GM12878 (cell line): ENCODE measurements around the gene MRPL27. TPM values are rescaled to one million over a fixed set of nuclear protein-coding genes. Genes with fewer than 3 reads are reported as not detected.

ENCODE experiments used
- ATAC-seq: fragments of 200-7000 bp; cut with Tn5 transposase; 3 replicates; pipeline ENCODE4 v1.9.1; 2020; ENCODE audit warnings: mild to moderate bottlenecking, moderate library complexity
- BruUV-seq: library from RNA; stranded (reverse); fragments of 400-500 nt; replicated peaks from 2 replicates; lab custom pipeline; 2021; lab: Mats Ljungman, UMichigan
- CTCF ChIA-PET: fragments of 300-600 bp; sonication (Branson Sonifier 250); formaldehyde crosslinking; extraction: SDS; loops from one replicate; lab custom pipeline; 2021; ENCODE audit warnings: inconsistent platforms; lab: Yijun Ruan, JAX
- POLR2A ChIA-PET: fragments of 350-600 bp; formaldehyde crosslinking; extraction: SDS; loops from one replicate; lab custom pipeline; 2021; ENCODE audit warnings: inconsistent platforms; lab: Charles Lee
- RAD21 ChIA-PET: fragments of 300-600 bp; sonication (Branson Sonifier 250); formaldehyde crosslinking; loops from one replicate; lab custom pipeline; 2023; ENCODE audit warnings: antibody characterized with exemption; ENCODE audit not compliant: unreplicated experiment; lab: Charles Lee
- SMC1A ChIA-PET: fragments of 300-600 bp; sonication (Branson Sonifier 250); formaldehyde crosslinking; loops from one replicate; lab custom pipeline; 2023; ENCODE audit not compliant: unreplicated experiment, uncharacterized antibody; lab: Charles Lee
- DNase-seq: peaks from one replicate; pipeline ENCODE4 v3.0.0-alpha.2; 2011; ENCODE audit warnings: low read depth, low spot score
- FAIRE-seq: peaks from 3 replicates; lab custom pipeline; 2011; peaks lifted over from hg19 to GRCh38; lab: Jason Lieb, UNC
- H2AFZ ChIP-seq: 2 replicates; pipeline ENCODE4 v1.6.0; 2011; ENCODE audit warnings: low read depth, low read length, control low read depth; ENCODE audit not compliant: control insufficient read depth
- H3K27ac ChIP-seq: 2 replicates; pipeline ENCODE4 v1.5.1; 2011; ENCODE audit warnings: control low read depth; ENCODE audit not compliant: control insufficient read depth, insufficient read depth
- H3K27me3 ChIP-seq, 2 experiments: replicated peaks in 1 of 2; 2 replicates each; pipeline versions ENCODE4 v1.6.0 to v1.6.1; 2011; ENCODE audit warnings: low read length in 1 of 2; ENCODE audit not compliant: control insufficient read depth in 2 of 2, insufficient read depth in 2 of 2
- H3K36me3 ChIP-seq, 2 experiments: 2 replicates each; pipeline ENCODE4 v1.5.1; 2011; ENCODE audit warnings: low read length in 1 of 2; ENCODE audit not compliant: control insufficient read depth in 2 of 2, insufficient read depth in 2 of 2
- H3K4me1 ChIP-seq: 2 replicates; pipeline ENCODE4 v1.6.1; 2011; ENCODE audit warnings: mild to moderate bottlenecking, low read length, moderate library complexity, mixed read lengths; ENCODE audit not compliant: control insufficient read depth, insufficient read depth
- H3K4me2 ChIP-seq: 2 replicates; pipeline ENCODE4 v1.6.0; 2011; ENCODE audit warnings: control low read depth; ENCODE audit not compliant: control insufficient read depth, insufficient read depth
- H3K4me3 ChIP-seq: fragments of 200-600 bp; sonication (generic); 2 replicates; pipeline ENCODE4 v1.5.1; 2016
- H3K79me2 ChIP-seq: 2 replicates; pipeline ENCODE4 v1.6.0; 2011; ENCODE audit warnings: low read length; ENCODE audit not compliant: control insufficient read depth, insufficient read depth
- H3K9ac ChIP-seq: 2 replicates; pipeline ENCODE4 v1.8.0; 2011; ENCODE audit warnings: low read length, control low read depth, mixed read lengths; ENCODE audit not compliant: control insufficient read depth, insufficient read depth
- H3K9me3 ChIP-seq: replicated peaks from 3 replicates; pipeline ENCODE4 v1.5.1; 2011; ENCODE audit warnings: mild to moderate bottlenecking, low read length; ENCODE audit not compliant: control insufficient read depth, insufficient read depth
- H4K20me1 ChIP-seq: 2 replicates; pipeline ENCODE4 v1.6.0; 2011; ENCODE audit not compliant: control insufficient read depth, insufficient read depth
- BCL11A ChIP-seq: IDR thresholded peaks from 2 replicates; pipeline ENCODE4 v1.6.1; 2011; ENCODE audit warnings: low read depth, low read length
- E2F4 ChIP-seq: IDR thresholded peaks from 2 replicates; pipeline ENCODE4 v1.6.1; 2012; ENCODE audit warnings: low read depth, low read length, improper control_type of control experiment
- FOS ChIP-seq: IDR thresholded peaks from 3 replicates; pipeline ENCODE4 v1.6.1; 2011; ENCODE audit warnings: borderline replicate concordance; ENCODE audit not compliant: insufficient read length; ENCODE audit errors: extremely low read depth
- HDGF ChIP-seq: fragments of 450-650 bp; IDR thresholded peaks from 2 replicates; pipeline ENCODE4 v1.6.1; 2016; ENCODE audit warnings: antibody characterized with exemption
- PML ChIP-seq: IDR thresholded peaks from 2 replicates; pipeline ENCODE4 v1.6.1; 2012; ENCODE audit warnings: low read length, inconsistent platforms
- POLR2A ChIP-seq: IDR thresholded peaks from 2 replicates; pipeline ENCODE4 v1.6.1; 2011; ENCODE audit warnings: low read depth, mild to moderate bottlenecking, low read length
- POLR2AphosphoS5 ChIP-seq: IDR thresholded peaks from 2 replicates; pipeline ENCODE4 v1.6.1; 2011; ENCODE audit warnings: mild to moderate bottlenecking, low read length, inconsistent platforms
- ZNF24 ChIP-seq: fragments of 450-650 bp; IDR thresholded peaks from 2 replicates; pipeline ENCODE4 v1.6.1; 2017; ENCODE audit warnings: antibody characterized with exemption, mild to moderate bottlenecking
- WGBS: methylation state at CpG from one replicate; pipeline ENCODE4 v1.1.6; 2016; ENCODE audit warnings: low lambda C conversion rate; ENCODE audit not compliant: insufficient replicate concordance, insufficient coverage; ENCODE audit errors: missing lambda C conversion rate; 5-methylcytosine and 5-hydroxymethylcytosine counted together
- in situ Hi-C: fragments of 300-500 bp; cut with MboI; formaldehyde crosslinking; loops from 9 replicates; pipeline ENCODE4 v1.14.3; 2018; ENCODE audit warnings: mixed read lengths
- intact Hi-C: fragments of 100-400 bp; cut with micrococcal nuclease; formaldehyde crosslinking; loops from one replicate; pipeline ENCODE4 v1.14.2; 2022; ENCODE audit not compliant: unreplicated experiment
- polyA plus RNA-seq, 11 experiments: library from polyadenylated mRNA; depleted of rRNA in 4 of 11; unstranded in 6 of 11; stranded (reverse) in 5 of 11; fragments of >200 nt; fragmentation: Nextera tagmentation in 4 of 11; fragmentation: Illumina TruSeq in 1 of 11; extraction: Ambion mirVana in 4 of 11; extraction: Trizol in 1 of 11; gene quantifications; 1 replicate in 1 of 11; 2 replicates in 10 of 11; pipeline versions ENCODE4 v1.2.1 to v1.2.3, GENCODE V29; 2011 to 2016; ENCODE audit warnings: inconsistent platforms in 2 of 11, missing spikeins in 2 of 11, low read depth in 1 of 11
- total RNA-seq, 4 experiments: library from RNA; depleted of rRNA in 3 of 4; stranded (reverse); fragments of >200 nt in 3 of 4; fragmentation: Illumina TruSeq in 1 of 4; extraction: Trizol in 1 of 4; gene quantifications; 2 replicates each; pipeline versions ENCODE4 v1.2.1 to v1.2.3, GENCODE V29; 2013 to 2021
- TF ChIP-seq, protein P1 (sequence below): IDR thresholded peaks from 2 replicates; pipeline ENCODE4 v1.6.1; 2011; ENCODE audit warnings: low read depth, low read length, improper control_type of control experiment, borderline replicate concordance

MRPL27 gene
- total and polyA plus RNA-seq, 10 of the 15 experiments (the other 5 are each of a cell fraction or from before 2014, with no cell fraction given), result 83.0 to 390 (median 131) TPM

DNA sequence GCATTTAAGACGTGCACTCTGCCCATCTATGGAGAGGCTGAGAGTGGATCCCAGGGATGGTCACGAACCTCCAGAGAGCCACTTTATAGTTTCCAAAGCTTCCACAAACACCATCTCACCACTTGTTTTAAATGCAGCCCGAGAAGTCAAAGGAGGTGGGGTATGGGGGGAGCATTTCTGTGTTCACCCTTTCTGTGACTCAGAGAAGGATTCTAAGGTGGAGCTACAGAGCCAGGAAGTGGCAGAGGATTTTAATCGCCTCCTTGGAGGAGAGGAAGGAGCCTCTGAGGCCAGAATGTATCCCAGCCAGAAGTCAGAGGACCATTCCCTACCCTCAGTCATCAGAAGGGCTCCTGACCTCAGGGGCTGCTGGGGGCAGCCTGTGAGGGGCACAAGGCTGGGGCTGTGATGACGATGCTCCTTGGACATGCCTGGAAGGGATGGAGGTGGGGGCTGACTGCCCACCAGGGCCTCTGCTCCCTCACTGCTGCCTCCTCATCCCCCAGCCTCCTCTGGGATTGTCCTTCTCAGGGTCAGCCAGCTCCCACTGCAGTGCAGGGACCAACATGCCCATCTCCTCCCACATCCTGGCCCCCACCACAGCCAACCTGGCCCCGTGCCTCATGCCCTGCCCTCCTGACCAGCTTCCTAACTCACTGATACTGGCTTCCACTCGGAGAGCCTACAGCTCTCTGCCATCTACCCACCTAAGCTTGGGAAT, 24.3 kb downstream of the MRPL27 start:
- BruUV-seq, result TSS peak; percentile 44
- no peak for FAIRE-seq
- ChIA-PET POLR2A (interaction anchor here (0.7 to 1.5 kb wide), 2 partner anchors 13 to 32 kb away, joined by 3 to 4 read pairs; no protein-coding TSS in a partner anchor), CTCF (interaction anchor here (1.2 to 8.0 kb wide), 3 partner anchors 13 to 49 kb away, joined by 3 to 68 read pairs (median 6); partner anchors contain the start of gene LRRC59), RAD21 (interaction anchor here (0.8 kb wide), 1 partner anchor 13 kb away, joined by 4 read pairs; no protein-coding TSS in a partner anchor), SMC1A (interaction anchor here (1.6 to 3.3 kb wide), 2 partner anchors 13 to 20 kb away, joined by 3 to 17 read pairs; no protein-coding TSS in a partner anchor)
- Histone ChIP-seq H2AFZ (no peak overlapping the region), H3K4me3 (no peak overlapping the region), H3K4me2 (no peak overlapping the region), H3K27ac (no peak overlapping the region), H3K9ac (no peak overlapping the region), H3K79me2 (peaks cover 5% of the 10 kb centered on the region), H3K36me3 (no peaks in the 10 kb centered on the region; a peak in 2 of 4 replicates), H3K4me1 (peaks cover 3% of the 10 kb centered on the region), H3K9me3 (no peaks in the 10 kb centered on the region), H4K20me1 (no peaks in the 10 kb centered on the region), H3K27me3 (no peaks in the 10 kb centered on the region)
- intact Hi-C loops (loop anchor here (5.0 kb wide), 2 partner anchors 41 to 129 kb away; partner anchors contain the start of gene RSAD1), in situ Hi-C loops (no loop called here)
- ATAC-seq, result no peak
- peak; percentile 4; the same call in 1 of the 2 replicates for TF ChIP-seq POLR2AphosphoS5
- no peak for TF ChIP-seq E2F4
- peak; percentile 43 for TF ChIP-seq POLR2A
- 60% methylated on average over 7 of the region's 7 CpGs for WGBS
- no peak for DNase-seq

DNA sequence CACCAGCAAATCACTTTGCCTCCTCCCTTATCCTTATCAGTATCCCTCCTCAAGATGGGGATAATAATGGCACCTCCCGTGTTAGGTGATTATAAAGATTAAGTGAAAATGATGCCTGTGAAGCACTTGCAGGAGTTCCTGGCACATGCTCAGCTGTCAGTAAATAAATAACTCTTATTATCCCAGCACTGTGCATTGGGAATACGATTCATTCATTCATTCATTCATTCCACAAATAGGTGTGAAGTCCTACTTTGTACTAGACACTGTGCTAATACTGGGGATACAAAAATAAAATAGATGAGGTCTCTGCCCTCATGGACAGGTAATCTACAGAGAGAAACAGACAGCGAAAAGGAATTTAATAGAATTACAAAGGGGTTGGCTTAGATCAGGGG, 25.1 kb downstream of the MRPL27 start:
- Histone ChIP-seq H3K9ac (no peak overlapping the region), H3K9me3 (no peaks in the 10 kb centered on the region), H3K4me1 (peaks cover 3% of the 10 kb centered on the region), H3K4me2 (no peak overlapping the region), H3K79me2 (peaks cover 5% of the 10 kb centered on the region), H3K27ac (no peak overlapping the region), H3K36me3 (no peaks in the 10 kb centered on the region; a peak in 2 of 4 replicates), H4K20me1 (no peaks in the 10 kb centered on the region), H3K27me3 (no peaks in the 10 kb centered on the region), H3K4me3 (no peak overlapping the region), H2AFZ (no peak overlapping the region)
- no TSS peak for BruUV-seq
- no peak for ATAC-seq
- ChIA-PET RAD21 (no interaction called here), POLR2A (interaction anchor here (0.6 kb wide), 2 partner anchors 12 to 50 kb away, joined by 3 to 5 read pairs; no protein-coding TSS in a partner anchor), CTCF (interaction anchor here (1.2 to 8.0 kb wide), 2 partner anchors 14 to 39 kb away, joined by 3 to 68 read pairs; no protein-coding TSS in a partner anchor), SMC1A (interaction anchor here (1.6 to 3.3 kb wide), 2 partner anchors 14 to 21 kb away, joined by 3 to 17 read pairs; no protein-coding TSS in a partner anchor)
- intact Hi-C loops (loop anchor here (5.0 kb wide), 2 partner anchors 41 to 129 kb away; partner anchors contain the start of gene RSAD1), in situ Hi-C loops (no loop called here)
- WGBS, result 77% methylated on average over 3 of the region's 3 CpGs
- no peak for DNase-seq
- TF ChIP-seq BCL11A (no peak), PML (no peak), HDGF (no peak), POLR2A (no peak), ZNF24 (peak; percentile 88), FOS (no peak)
- TF ChIP-seq, protein P1, sequence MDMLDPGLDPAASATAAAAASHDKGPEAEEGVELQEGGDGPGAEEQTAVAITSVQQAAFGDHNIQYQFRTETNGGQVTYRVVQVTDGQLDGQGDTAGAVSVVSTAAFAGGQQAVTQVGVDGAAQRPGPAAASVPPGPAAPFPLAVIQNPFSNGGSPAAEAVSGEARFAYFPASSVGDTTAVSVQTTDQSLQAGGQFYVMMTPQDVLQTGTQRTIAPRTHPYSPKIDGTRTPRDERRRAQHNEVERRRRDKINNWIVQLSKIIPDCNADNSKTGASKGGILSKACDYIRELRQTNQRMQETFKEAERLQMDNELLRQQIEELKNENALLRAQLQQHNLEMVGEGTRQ, result no peak
- FAIRE-seq, result no peak
